Fibroblast of peridontal ligament (primary cell): ENCODE measurements around the gene CHMP5.
A peak's percentile ranks its signal among the peaks of the same experiment; 100 is the strongest.

Experiments used
- DNase-seq: peaks from one replicate; pipeline ENCODE4 v3.0.0-alpha.2; 2010; ENCODE audit errors: extremely low read depth

The CHMP5 gene

GRCh38 chr9:33264473-33265177 is at the start of gene CHMP5, which contains the start of gene BAG1:
Gene CHMP5 (plus strand): TSS chr9:33265049. CDS start chr9:33265079, 30 bp downstream.
Gene BAG1 (minus strand): TSS chr9:33264708.
- DNase-seq, result peak; percentile 99

- no peak for DNase-seq
Observed at GRCh38 chr9:33220681-33221567, 43.9 kb upstream of the CHMP5 start.

GRCh38 chr9:33221568-33221884 is 43.3 kb upstream of the CHMP5 start:
- DNase-seq, result no peak

DNA sequence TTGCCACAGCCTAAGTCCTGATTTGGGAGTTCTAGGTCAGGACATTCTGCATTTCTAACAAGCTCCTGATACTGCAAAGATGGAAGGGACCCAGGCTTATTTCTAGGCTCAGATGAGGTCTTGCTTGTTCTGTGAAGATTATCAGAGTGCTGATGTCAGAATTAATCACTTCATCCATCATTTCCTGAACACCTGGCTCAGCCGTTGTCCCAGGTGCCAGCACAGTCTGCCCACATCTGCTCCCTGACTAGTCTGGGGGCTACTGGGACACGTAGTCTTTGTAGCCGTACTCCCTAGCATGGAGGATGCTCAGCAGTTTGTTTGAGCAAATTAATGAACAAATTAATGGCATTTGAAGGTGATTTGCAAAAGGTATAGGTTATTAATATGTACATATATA is 42.8 kb upstream of the CHMP5 start:
- no peak for DNase-seq

DNA sequence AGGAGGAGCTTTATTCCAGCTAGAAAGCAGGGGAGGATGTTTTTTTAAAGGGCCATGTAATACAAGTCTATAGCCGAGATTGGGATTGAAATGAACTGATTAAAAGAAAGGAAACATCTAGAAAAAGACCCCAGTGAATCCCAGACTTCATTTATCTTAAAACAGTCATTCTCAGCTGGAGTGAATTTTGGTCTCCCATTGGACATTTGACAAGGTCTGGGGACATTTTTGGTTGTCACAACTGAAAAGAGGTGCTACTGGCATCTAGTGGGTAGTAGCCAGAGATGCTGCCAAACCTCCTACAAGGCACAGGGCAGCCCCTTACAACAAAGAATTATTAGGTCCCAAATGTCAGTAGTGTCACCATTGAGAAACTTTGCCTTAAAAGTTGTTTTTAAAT is 41.2 kb upstream of the CHMP5 start:
- peak; percentile 54 for DNase-seq

DNA sequence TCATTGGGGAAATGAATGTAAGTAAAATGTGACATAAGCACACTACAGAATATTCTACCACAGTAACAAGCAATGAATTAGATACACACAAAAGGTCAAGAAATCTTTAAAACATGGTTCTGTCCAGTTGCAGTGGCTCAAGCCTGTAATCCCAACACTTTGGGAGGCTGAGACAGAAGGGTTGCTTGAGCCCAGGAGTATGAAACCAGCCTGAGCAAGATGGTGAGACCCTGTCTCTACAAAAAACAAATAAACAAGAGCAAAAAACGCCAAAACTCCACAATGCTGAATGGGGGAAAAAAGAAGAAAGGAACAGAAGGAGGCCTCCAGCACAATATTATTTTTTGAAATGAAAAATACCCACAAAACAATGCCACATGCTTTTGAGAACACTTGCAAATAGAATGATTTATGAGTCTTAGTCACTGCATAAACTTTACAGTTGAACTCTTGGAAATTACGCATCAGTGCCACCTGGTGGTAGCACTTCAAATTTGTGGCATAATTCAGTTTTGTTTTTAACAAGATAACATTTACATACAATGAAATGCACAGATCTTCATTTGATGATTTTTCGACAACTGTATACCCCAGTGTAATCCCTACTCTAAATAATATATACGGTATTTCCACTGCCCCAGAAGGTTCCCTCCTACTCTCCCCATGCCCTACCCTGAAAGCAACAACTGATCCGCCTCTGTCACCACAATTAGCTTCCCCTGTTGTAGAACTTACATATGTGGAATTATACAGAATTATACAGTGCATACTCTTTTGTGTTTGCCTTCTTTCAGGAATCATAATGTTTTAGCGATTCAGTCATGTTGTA is 39.3 kb upstream of the CHMP5 start:
- peak; percentile 91 for DNase-seq

GRCh38 chr9:33227008-33227398 is 37.8 kb upstream of the CHMP5 start:
- DNase-seq, result no peak

DNA sequence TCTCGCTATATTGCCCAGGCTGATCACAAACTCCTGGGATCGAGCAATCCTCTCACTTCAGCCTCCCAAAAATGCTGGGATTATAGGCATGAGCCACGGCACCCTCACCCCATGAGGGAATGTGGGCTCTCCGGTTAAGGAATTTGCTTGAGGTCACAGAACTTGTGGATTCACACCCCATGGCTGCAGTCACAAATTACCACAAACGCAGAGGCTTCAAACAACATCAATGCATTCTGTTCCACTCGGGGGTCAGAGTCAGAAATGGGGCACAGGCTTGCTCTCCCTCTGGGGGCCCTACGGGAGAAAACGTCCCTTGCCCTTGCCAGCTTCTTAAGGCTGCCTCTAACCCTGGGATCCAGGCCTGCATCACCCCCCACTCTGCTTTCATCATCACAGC is 37.1 kb upstream of the CHMP5 start:
- no peak for DNase-seq

GRCh38 chr9:33228606-33229005 is 36.2 kb upstream of the CHMP5 start:
- no peak for DNase-seq

DNA sequence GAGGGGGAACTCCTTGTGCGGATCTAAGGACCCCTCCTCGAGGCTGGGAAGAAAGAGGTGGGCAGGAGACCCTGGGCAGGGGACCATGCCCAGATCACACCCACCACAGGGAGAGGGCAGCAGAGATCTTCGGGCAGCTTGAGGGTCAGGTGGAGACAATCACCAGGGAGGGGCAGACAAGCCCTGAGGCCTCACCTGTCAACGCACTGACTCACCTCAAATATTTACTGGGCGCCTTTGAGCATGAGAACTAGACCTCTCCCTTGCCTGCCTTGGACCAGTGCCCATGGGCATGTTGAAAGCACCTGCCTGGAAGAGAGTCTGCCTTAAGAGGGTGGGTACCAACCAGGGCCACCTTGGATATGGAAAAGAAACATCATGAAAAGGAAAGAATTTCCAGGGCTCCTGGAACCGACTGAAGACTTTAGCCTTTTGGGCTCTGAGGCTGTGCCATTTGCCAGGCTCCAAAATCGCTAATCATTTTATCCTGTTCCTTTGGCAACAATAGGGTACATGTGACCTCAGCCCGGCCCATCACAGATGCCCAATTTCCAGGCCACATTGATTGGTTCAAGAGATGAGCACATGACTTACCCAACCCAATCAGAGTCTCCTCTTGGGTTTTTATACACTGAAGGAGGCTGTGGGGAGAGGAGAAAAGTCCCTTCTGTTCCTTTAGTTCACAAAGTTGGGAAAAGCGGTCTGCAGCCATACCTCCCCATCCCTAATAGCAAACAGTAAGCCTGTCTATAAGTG is 35.3 kb upstream of the CHMP5 start:
- no peak for DNase-seq

GRCh38 chr9:33230756-33231622 is 33.9 kb upstream of the CHMP5 start:
- no peak for DNase-seq

GRCh38 chr9:33231623-33231942 is 33.3 kb upstream of the CHMP5 start:
- no peak for DNase-seq

- DNase-seq, result no peak
Observed at GRCh38 chr9:33232815-33233214, 32.0 kb upstream of the CHMP5 start.

- DNase-seq, result peak; percentile 91
Observed at GRCh38 chr9:33233626-33234342, 31.1 kb upstream of the CHMP5 start.

- DNase-seq, result no peak
Observed at GRCh38 chr9:33234511-33235467, 30.1 kb upstream of the CHMP5 start.

GRCh38 chr9:33236571-33236970 is 28.3 kb upstream of the CHMP5 start:
- DNase-seq, result no peak

GRCh38 chr9:33239921-33240320 is 24.9 kb upstream of the CHMP5 start, which contains the start of gene SPINK4:
Gene SPINK4 (plus strand): TSS chr9:33240167. CDS start chr9:33240209, 42 bp downstream.
- no peak for DNase-seq

GRCh38 chr9:33241298-33241697 is 23.6 kb upstream of the CHMP5 start:
- DNase-seq, result no peak
